HG03521 (cell line): Measurements from ENCODE around the gene VSIG10L.
A peak's percentile ranks its signal among the peaks of the same experiment; 100 is the strongest.

Experiments used
- ATAC-seq: cut with Tn5 transposase; IDR thresholded peaks from one replicate; pipeline ENCODE4 v1.9.1; 2021; ENCODE audit warnings: mild to moderate bottlenecking, moderate library complexity; ENCODE audit not compliant: unreplicated experiment

The VSIG10L gene

GRCh38 chr19:51365965-51366388, 24.0 kb upstream of the VSIG10L start, which contains the start of gene ETFB:
TSS of gene ETFB (minus strand) at chr19:51366388. CDS start at chr19:51366326, 62 bp downstream.
- no peak for ATAC-seq

- no peak for ATAC-seq
These were observed 23.4 kb upstream of the VSIG10L start for GRCh38 chr19:51365211-51365964.

DNA sequence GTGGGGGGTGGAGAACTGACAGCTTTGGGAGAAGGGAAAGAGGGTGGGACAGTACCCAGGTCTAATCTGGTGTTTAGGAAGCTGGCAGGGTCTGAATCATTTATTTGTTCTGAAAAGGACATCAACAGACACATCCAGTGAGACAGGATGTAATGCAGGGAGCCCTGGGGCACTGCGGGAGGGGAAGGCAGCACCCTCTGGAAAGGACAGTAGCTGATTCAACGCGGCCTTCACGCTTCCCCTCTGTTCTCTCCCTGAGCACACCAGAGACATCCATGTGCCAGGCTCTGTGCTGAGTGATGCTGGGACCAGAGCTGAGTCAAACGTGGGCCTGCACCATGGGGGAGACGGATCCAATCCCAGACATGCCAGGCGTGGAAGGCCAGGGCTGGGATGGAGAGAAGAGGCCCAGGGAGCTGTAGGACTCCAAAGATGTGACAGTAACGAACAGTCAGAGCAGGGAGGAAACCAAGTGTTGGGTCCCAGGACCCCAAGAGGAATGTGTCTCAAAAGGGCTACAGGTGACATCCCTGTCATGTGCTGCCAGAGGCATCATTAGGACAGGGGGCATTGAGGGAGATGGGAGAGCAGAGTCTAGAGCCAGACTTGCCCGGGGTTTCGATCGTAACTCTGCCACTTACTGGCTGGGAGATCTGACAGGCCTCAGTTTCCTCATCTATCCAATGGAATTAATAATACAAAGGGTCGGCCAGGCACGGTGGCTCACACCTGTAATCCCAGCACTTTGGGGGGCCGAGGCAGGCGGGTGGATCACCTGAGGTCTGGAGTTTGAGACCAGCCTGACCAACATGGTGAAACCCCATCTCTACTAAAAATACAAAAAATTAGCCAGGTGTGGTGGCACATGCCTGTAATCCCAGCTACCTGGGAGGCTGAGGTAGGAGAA, 22.5 kb upstream of the VSIG10L start:
- no peak for ATAC-seq

DNA sequence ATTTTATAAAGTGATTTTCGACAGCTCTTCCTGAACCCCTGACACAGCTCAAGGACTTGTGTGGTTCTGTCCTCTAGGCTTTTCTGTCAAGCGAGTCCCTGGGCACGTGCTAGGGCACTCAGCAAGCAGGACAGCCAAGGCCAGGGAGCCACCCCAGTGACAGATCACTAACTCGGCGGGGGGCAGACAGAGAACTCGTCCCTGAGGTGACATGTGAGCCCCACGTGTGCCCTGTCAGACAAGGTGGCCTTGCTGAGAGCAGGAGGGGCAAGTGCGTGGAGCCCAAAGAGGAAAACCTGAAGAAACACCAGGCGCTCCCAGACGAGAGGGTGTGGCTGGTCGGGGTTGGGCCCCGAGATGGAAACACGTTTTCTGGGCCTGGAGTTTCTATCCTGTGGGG, 19.3 kb upstream of the VSIG10L start:
- no peak for ATAC-seq

DNA sequence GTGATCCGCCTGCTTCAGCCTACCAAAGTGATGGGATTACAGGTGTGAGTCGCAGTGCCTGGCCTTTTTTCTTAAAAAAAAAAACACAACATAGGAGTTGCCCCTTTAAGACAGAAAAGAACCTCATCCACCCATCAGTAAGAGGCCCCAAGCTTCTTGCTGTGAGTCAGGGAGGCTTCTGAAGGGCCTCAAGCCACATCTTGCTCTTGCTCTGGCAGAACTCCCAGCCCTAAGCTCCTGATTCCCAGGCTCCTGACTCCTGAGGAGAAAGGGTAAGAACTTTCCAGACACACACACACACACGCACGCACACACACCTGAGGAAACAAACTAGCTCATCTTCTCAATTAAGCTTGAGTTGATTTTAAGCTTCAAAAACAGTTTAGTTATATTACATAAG, 17.4 kb upstream of the VSIG10L start:
- no peak for ATAC-seq

DNA sequence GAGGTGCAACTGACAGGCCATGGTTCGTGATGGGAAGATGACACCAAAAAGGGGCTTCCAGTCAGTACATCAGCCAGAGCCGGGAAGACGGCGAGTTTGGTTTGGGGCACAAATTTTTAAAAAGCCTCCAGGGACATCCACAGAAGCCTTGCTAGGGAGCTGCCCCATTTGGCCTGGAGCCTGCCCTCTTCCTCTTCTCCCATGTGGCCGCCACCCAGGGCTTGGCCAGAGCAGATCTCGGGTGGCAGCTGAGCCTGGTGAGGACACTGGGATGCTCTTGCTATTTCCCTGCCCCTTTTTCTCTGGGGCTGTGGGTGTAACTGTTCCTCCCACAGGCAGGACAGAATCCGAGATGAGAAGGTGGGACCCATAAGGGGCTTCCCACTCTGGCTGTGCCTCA, 16.0 kb upstream of the VSIG10L start:
- no peak for ATAC-seq

GRCh38 chr19:51356159-51356801, 14.3 kb upstream of the VSIG10L start:
- no peak for ATAC-seq

GRCh38 chr19:51354742-51355148, 12.8 kb upstream of the VSIG10L start:
- no peak for ATAC-seq

GRCh38 chr19:51354103-51354741, 12.3 kb upstream of the VSIG10L start:
- ATAC-seq: no peak

DNA sequence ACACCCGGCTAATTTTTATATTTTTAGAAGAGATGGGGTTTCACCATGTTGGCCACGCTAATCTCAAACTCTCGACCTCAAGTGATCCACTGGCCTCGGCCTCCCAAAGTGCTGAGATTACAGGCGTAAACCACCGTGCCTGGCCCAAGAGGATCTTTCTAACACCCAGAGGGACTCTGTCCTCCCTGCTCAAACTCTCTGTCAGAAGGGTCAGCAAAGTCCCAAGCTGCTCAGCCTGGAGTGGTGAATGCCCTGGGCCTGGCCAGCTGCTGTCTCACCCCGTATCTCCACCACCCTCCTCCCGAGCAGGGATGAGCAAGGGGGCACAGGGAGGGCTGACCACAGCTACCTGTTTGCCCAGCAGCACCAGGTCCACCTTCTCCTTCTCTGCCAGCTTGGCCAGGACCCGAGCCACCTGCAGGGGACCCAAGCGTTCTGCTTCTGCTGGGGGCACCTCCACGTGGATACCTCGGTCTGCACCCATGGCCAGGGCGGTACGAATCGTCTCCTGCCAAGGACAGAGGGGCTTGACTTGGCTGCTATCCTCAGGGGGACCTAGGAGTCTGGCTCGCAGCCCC, 10.9 kb upstream of the VSIG10L start:
- ATAC-seq: no peak

GRCh38 chr19:51351266-51351990, 9.5 kb upstream of the VSIG10L start:
- no peak for ATAC-seq

DNA sequence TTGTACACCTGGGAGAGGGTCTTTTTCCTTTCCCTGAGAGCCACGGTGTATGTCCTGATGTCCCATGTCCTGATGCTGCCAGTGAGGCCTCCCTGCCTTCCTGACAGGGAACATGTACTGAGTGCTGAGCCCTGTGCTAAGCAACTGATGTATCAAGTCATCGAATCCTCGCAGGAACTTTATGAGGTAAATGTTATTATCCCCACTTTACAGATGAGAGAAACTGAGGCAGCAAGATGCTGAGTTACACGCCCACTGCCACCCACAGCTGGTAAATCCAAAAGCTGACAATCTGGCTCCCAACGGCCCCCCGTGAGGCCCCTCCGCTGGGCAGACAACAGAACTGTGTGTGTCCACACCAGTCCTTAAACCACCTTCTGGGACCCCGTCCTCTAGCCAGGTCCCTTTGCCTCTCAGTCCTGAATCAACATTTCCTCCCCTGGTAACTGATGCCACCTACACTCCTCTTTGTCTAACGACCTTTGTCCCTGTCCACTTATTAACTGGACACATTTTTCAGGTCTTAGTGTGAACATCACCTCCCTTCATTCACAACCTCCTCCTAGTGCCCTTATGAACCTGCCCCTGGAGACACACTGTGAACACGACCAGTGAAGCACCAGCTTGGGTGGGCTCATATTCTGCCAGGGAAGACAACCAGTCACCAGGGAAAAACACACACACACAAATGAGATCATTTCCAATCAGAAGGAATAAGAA, 5.4 kb upstream of the VSIG10L start:
- ATAC-seq: no peak

DNA sequence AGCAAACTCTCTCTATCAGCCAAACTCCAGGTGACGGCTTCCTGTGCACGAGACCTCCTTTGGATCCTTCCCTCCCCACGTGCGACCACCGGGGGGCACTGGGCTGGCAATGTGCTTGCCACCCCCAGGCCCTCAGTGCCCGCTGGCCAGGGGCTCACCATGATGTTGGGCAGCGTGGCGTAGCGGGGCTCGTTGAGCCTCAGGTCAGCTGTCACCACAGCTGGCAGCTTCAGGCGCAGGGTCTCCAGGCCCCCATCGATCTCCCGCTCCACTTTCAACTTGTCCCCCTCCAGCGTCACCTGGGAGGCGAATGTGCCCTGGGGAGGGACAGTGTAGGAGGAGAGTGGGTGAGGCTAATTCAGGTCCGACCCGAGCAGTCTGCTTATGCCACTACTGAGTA, 4.8 kb upstream of the VSIG10L start:
- ATAC-seq: no peak

DNA sequence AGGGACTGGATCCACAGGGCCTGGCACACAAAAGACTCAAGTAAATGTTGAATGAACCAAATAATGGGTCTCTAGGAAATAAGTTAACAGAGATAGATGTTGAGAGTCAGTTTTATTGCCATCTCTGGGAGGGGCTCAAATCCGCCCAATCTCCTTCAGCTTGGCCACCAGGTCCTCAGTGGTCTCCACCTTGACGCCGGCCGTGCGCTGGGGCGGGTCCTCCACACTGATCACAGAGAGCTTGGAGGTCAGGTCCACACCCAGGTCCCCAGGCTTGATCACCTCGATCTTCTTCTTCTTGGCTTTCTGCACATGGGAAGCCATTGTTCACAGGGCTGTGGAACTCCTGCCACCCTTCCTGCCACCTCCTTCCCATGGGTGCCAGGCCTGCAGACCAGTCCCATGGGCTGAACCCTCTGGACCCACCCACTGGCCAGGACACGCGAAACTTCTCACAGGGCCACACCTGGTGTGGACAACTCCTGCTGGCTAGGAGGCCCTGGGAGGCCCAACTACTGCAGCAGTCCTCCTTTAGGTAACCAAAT, 3.2 kb upstream of the VSIG10L start:
- no peak for ATAC-seq

- ATAC-seq: no peak
These were observed 961 bp upstream of the VSIG10L start for GRCh38 chr19:51342631-51343569.

GRCh38 chr19:51341066-51341465, 873 bp downstream of the VSIG10L start:
- no peak for ATAC-seq

DNA sequence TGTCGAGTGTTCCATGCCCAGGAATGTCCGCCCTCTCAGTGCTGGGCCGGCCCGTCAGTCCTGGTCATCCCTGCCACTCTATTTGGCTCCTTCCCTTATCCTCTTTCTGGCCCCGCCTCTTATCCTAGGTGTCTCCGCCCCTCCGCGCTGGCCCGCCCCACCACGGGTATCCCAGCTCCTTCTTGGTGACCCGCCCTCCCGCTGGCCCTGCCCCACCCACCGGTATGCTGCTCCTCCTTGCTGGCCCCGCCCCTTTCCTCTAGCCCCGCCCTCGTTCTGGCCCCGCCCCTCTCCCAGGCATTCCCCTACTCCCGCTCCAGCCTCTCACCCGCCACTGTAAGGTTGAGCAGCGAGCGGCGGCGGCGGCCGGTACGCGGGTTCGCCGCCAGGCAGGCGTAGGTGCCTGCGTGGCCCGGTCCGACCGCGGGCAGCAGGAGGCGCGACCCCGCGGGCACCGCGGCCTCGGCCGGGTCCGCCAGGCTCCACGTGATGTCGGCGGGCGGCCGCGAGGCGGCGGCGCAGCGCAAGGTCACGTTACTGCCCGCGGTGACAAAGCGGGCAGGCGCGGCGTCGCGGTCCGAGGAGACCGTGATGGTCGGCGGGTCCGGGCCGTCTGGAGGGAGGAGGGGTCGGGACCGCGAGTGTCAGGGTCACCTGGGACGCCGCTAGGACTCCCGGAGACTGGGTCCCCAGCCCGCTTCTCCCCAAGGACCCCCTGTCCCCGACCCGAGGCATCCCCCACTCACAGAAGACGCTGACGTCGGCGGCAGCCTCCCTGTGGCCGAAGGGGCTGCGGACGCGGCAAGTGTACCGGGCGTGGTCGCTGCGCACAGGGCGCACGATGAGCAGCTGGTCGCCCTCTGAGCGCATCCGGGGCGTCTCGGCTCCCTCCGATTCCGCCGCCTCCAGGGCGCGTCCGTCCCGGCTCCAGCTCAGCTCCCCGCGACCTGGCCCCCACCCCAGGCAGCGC, 2.0 kb downstream of the VSIG10L start:
- ATAC-seq: peak; percentile 53
